IPS DF 19.7 (cell line): ENCODE data around the gene PLA2G3.
"Not testable (repeated sequence)": the region's sequence is repeated elsewhere in the genome, so short reads cannot be mapped to it uniquely, and the experiment has no call there.

ENCODE experiments used
- DNase-seq: peaks from one replicate; pipeline ENCODE4 v3.0.0-alpha.2; 2013; ENCODE audit warnings: low read depth, low spot score

PLA2G3 gene, protein sequence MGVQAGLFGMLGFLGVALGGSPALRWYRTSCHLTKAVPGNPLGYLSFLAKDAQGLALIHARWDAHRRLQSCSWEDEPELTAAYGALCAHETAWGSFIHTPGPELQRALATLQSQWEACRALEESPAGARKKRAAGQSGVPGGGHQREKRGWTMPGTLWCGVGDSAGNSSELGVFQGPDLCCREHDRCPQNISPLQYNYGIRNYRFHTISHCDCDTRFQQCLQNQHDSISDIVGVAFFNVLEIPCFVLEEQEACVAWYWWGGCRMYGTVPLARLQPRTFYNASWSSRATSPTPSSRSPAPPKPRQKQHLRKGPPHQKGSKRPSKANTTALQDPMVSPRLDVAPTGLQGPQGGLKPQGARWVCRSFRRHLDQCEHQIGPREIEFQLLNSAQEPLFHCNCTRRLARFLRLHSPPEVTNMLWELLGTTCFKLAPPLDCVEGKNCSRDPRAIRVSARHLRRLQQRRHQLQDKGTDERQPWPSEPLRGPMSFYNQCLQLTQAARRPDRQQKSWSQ

GRCh38 chr22:31139866-31140716 lies at the start of gene PLA2G3:
Gene PLA2G3 (minus strand): TSS chr22:31140508. CDS start chr22:31140354, 154 bp downstream.
- peak; percentile 96 for DNase-seq

GRCh38 chr22:31187627-31188026 lies 47.3 kb upstream of the PLA2G3 start:
- no peak for DNase-seq

- DNase-seq: no peak
Observed at GRCh38 chr22:31185056-31185455, 44.7 kb upstream of the PLA2G3 start.

GRCh38 chr22:31184015-31184414 lies 43.7 kb upstream of the PLA2G3 start:
- no peak for DNase-seq

GRCh38 chr22:31179345-31179744 lies 39.0 kb upstream of the PLA2G3 start:
- no peak for DNase-seq

GRCh38 chr22:31178859-31179258 lies 38.6 kb upstream of the PLA2G3 start:
- no peak for DNase-seq

DNA sequence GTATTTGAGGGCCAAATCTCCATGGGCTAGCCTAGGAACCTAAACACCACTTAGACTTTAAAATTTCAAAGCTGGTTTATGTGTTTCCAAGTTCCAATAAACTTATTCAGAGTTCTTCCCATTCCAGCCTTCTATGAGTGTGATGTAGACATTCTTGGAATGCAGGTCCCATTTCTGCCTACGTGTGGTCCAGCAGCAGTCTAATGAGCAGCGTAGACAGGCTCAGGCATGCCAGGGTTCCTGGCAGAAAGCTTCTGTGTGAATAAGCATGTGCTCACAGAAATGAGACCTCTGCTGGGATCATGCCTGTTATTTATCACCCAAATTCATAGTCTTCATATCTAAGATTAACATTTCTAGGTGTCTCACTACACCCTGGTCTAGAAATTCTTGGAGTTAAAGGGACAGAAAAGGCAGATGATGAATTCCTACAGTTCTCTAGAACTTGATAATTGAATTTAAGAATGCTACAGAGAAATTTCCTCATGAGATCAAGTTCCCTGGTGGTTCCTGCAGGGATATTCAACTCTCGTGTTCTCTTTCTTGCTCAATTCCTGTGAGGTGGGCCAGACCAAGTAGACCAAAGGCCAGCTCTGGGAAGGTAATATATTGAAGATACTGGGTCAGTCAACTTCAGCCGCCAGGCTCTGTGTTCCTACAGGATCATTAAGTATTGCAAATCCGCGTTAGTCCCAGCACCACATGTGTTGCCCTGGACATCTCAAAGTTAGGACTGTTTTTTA lies 37.3 kb upstream of the PLA2G3 start:
- DNase-seq: no peak

GRCh38 chr22:31176923-31177322 lies 36.6 kb upstream of the PLA2G3 start:
- DNase-seq: no peak

DNA sequence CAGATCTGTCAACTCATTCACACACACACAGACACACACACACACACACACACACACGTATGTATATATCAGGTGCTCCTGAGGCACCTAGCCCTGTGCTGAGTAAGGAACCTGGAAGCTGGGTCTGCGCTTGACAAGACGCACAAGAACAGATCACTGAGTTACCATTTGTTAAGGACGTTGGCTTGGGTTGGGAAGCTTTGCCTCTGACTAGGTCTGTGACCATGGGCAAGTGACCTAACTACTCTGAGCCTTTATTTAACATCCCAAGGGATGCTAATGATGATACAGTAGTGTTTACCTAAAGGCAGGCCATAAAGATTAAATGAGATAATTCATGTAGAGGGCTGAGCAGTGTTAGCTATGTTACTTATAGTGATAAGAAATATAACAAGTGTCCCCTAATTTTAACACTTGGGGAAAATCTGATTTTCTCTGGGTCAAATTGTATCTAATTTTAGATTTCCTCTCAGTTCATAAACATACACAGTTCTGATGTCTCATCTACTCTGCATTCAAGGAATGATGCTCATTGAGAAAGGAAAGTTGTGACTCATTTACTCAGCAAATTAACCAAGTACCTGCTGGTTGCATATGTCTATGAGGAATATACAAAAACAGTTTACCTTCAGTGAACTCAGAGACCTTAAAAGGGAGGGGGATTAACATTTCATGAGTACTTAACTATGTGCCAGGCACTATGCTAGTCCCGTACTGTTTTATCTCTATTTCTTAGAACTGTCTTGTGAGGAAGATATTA lies 33.3 kb upstream of the PLA2G3 start:
- DNase-seq: no peak

DNA sequence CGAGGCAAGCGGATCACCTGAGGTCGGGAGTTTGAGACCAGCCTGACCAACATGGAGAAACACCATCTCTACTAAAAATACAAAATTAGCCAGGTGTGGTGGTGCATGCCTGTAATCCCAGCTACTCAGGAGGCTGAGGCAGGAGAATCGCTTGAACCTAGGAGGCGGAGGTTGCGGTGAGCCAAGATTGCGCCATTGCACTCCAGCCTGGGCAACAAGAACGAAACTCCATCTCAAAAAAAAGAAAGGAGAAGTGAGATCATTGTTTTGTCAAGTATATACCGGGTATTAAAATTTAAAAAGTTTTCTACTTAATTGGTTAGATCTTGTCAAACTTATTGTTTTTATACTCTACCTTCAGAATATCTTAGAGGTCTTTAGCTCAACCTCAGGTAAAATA lies 31.4 kb upstream of the PLA2G3 start:
- DNase-seq: not testable (repeated sequence)

- no peak for DNase-seq
Observed at GRCh38 chr22:31170971-31171370, 30.7 kb upstream of the PLA2G3 start.

GRCh38 chr22:31162015-31162765 lies 21.9 kb upstream of the PLA2G3 start:
- DNase-seq: no peak

DNA sequence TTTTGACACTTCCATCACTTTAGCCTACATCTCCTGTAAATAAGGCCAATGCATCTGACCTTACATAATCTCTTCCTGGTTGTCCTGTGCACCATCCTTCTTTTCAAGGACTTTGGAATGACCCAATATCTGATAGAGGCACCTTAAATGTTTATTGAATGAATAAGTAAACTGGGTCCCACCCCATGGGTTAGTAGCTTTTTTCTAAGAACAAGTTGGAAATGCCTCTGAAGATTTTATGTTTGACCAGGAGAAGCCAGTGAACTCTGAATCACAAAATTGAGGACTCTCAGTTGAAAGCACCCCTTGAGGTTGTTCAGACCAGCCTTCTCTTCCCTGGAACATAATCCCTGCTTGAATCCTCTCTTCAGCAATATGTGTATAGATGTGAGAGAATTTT lies 21.1 kb upstream of the PLA2G3 start:
- no peak for DNase-seq

DNA sequence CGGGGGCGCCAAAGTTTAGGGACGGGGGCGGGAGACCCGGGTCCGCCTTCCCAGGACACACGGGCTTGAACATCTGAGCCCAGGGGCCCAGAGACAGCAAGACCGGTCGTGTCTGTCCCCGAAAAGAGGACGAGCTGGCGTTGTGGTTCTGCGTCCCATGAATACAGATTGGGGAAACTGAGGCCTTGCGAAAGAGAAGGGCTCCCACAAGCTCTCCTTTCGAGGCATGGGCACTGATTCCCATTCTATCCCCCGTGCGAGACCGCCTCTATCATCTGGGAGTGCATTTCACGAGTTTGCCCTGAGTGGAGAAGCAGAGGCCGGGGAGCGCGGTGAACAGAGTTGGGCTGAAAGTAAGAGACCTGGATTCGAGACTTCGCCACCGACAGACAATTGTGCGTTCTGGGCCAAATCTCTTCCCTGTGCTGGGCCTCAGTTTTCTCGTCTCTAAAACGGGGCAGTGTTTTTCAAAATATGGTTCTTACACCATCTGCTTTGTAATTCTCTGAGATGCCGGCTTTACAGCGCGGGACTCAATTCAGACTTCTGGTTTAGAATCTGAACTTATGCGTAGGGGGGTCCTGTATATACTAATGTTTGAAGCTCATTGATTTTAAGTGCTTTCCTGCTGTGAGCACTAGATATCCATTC lies 20.1 kb upstream of the PLA2G3 start:
- no peak for DNase-seq

DNA sequence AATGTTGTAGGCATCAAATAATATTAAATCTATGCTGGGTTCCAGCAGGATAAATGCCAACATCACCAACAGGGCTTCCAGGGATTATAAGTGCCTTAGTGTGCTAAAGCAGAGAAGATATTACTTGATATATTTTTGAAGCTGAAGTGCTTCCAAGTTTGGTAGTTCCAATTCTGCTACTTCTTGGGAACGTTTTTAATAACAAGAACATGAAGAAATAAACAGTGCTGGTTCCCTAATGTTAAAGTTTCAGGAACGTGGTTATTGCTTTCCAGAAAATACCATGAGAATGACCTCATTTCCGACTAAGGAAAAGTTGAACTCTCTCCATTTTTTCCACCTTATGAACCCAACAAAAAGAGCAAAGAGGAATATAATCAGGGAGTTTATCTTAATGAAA lies 15.1 kb upstream of the PLA2G3 start:
- DNase-seq: no peak

- no peak for DNase-seq
Observed at GRCh38 chr22:31154975-31155374, 14.7 kb upstream of the PLA2G3 start.

GRCh38 chr22:31153357-31153756 lies 13.0 kb upstream of the PLA2G3 start:
- no peak for DNase-seq

DNA sequence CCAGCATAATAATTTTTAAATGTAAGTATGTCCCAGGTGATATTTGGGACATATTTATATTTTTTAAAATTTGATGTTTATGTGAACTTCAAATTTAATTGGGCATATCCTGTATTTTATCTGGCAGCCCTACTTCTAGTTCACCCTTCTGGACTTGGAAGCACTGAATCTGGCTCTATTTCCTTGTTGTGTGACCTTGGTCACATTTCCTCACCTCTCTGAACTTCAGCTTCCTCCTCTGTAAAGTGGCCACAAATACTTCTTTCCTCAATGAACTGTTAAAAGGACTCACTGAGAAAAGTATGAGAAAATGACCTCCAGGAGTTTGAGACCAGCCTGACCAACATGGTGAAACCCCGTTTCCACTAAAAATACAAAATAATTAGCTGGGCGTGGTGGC lies 11.6 kb upstream of the PLA2G3 start:
- no peak for DNase-seq

GRCh38 chr22:31150615-31151014 lies 10.3 kb upstream of the PLA2G3 start:
- DNase-seq: no peak
